Peyer's patch (tissue), 4 donors: ENCODE measurements around the gene CEMIP2. TPM values are rescaled to one million over a fixed set of nuclear protein-coding genes. Genes with fewer than 3 reads are reported as not detected.

Experiments used
- DNase-seq, 3 donors: peaks; one replicate each; pipeline ENCODE4 v3.0.0-alpha.2; 2017 to 2019
- H3K27ac ChIP-seq, 4 donors: fragments of 200-600 bp; sonication (generic); one replicate each; pipeline ENCODE4 v1.5.1; 2016 to 2019
- H3K27me3 ChIP-seq, 2 donors: fragments of 200-600 bp; sonication (generic); one replicate each; pipeline ENCODE4 v1.5.1; 2019
- H3K36me3 ChIP-seq, 3 donors: fragments of 200-600 bp; sonication (generic); one replicate each; pipeline ENCODE4 v1.5.1; 2016 to 2019
- H3K4me1 ChIP-seq, 4 donors: fragments of 200-600 bp; sonication (generic); one replicate each; pipeline ENCODE4 v1.5.1; 2016 to 2019
- H3K4me3 ChIP-seq, 4 donors: fragments of 200-600 bp; sonication (generic); 1 replicate in 3 of 4; 2 replicates in 1 of 4; pipeline ENCODE4 v1.5.1; 2016 to 2019; ENCODE audit warnings: mild to moderate bottlenecking in 1 of 4
- H3K9me3 ChIP-seq, 4 donors: fragments of 200-600 bp; sonication (generic); one replicate each; pipeline ENCODE4 v1.5.1; 2016 to 2019; ENCODE audit warnings: mild to moderate bottlenecking in 1 of 4
- POLR2A ChIP-seq, 2 donors: fragments of 450-650 bp; IDR thresholded peaks; one replicate each; pipeline ENCODE4 v1.5.1; 2017; ENCODE audit warnings: antibody characterized with exemption in 2 of 2, mild to moderate bottlenecking in 2 of 2, moderate library complexity in 2 of 2
- total RNA-seq, 4 donors: library from RNA; depleted of rRNA; stranded (reverse); fragments of >200 nt; gene quantifications; one replicate each; pipeline ENCODE4 v1.1.0, GENCODE V29; 2016
- TF ChIP-seq, protein P1 (sequence below), 6 experiments: fragments of 450-650 bp in 4 of 6; fragments of 200-600 bp in 2 of 6; sonication (generic) in 1 of 6; IDR thresholded peaks; one replicate each; pipeline ENCODE4 v1.5.1; 2017 to 2019; ENCODE audit warnings: antibody characterized with exemption in 6 of 6, mild to moderate bottlenecking in 3 of 6, moderate library complexity in 1 of 6

CEMIP2 gene
- total RNA-seq, 4 donors from 2014 or later, result 79.2 to 243 (median 215) TPM

GRCh38 chr9:71637375-71637774 lies 130.9 kb downstream of the CEMIP2 start:
- TF ChIP-seq POLR2A (IDR thresholded peaks at IDR 0.05), result no peak
- TF ChIP-seq, protein P1, sequence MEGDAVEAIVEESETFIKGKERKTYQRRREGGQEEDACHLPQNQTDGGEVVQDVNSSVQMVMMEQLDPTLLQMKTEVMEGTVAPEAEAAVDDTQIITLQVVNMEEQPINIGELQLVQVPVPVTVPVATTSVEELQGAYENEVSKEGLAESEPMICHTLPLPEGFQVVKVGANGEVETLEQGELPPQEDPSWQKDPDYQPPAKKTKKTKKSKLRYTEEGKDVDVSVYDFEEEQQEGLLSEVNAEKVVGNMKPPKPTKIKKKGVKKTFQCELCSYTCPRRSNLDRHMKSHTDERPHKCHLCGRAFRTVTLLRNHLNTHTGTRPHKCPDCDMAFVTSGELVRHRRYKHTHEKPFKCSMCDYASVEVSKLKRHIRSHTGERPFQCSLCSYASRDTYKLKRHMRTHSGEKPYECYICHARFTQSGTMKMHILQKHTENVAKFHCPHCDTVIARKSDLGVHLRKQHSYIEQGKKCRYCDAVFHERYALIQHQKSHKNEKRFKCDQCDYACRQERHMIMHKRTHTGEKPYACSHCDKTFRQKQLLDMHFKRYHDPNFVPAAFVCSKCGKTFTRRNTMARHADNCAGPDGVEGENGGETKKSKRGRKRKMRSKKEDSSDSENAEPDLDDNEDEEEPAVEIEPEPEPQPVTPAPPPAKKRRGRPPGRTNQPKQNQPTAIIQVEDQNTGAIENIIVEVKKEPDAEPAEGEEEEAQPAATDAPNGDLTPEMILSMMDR (IDR thresholded peaks at IDR 0.05), result no peak
- DNase-seq, result no peak
- no peaks in the 10 kb centered on the region for H3K9me3 ChIP-seq
- no peaks in the 10 kb centered on the region for H3K4me1 ChIP-seq
- no peak overlapping the region for H3K4me3 ChIP-seq
- H3K36me3 ChIP-seq, result no peaks in the 10 kb centered on the region
- H3K27ac ChIP-seq, result no peak overlapping the region
- H3K27me3 ChIP-seq, result no peaks in the 10 kb centered on the region

- H3K36me3 ChIP-seq, result no peaks in the 10 kb centered on the region
- H3K27ac ChIP-seq, result no peak overlapping the region
- TF ChIP-seq, protein P1 (IDR thresholded peaks at IDR 0.05), result no peak
- TF ChIP-seq POLR2A (IDR thresholded peaks at IDR 0.05), result no peak
- H3K9me3 ChIP-seq, result no peaks in the 10 kb centered on the region
- no peak for DNase-seq
- H3K27me3 ChIP-seq, result no peaks in the 10 kb centered on the region
- H3K4me1 ChIP-seq, result no peaks in the 10 kb centered on the region
- no peak overlapping the region for H3K4me3 ChIP-seq
Measured at GRCh38 chr9:71636143-71636839, 132.0 kb downstream of the CEMIP2 start.

DNA sequence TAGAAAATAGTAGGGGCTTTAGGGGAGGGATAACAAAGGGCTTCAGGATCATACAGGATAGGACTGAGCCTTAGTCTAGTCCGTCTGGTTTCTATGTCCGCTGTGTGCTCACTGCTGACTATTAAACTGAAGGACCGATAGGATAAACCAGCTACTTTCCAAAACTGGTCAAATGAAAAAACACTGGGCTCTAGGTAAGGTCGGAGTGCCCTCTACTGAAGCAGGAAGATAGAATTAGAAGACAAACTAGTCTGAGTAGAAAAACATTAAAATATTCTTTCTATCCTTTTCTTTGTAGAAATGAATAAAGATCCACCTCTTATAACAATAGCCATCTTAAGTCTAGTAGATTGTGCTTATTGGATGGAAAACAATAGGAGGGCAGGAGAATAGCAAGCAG lies 133.6 kb downstream of the CEMIP2 start:
- H3K27me3 ChIP-seq, result no peaks in the 10 kb centered on the region
- H3K4me3 ChIP-seq, result no peak overlapping the region
- TF ChIP-seq, protein P1 (IDR thresholded peaks at IDR 0.05), result no peak
- TF ChIP-seq POLR2A (IDR thresholded peaks at IDR 0.05), result no peak
- no peak overlapping the region for H3K27ac ChIP-seq
- no peak for DNase-seq
- no peaks in the 10 kb centered on the region for H3K36me3 ChIP-seq
- no peaks in the 10 kb centered on the region for H3K4me1 ChIP-seq
- H3K9me3 ChIP-seq, result no peaks in the 10 kb centered on the region

Other genes with a start within 250 kb of the CEMIP2 start
- 10 to 100 TPM; 23.9 to 39.1 (median 34.0) TPM for gene ABHD17B, start 142.7 kb upstream of the CEMIP2 start, total RNA-seq
- 10 to 100 TPM; 11.3 to 40.4 (median 21.9) TPM for gene C9orf85, start 143.1 kb upstream of the CEMIP2 start, total RNA-seq